DND-41 (cell line): ENCODE measurements around the gene RAMACL.

Experiments
- ATAC-seq: fragments of 200-7000 bp; cut with Tn5 transposase; 3 replicates; pipeline ENCODE4 v1.9.1; 2021; ENCODE audit warnings: low read depth; ENCODE audit not compliant: insufficient read depth
- DNase-seq: peaks from one replicate; pipeline ENCODE4 v3.0.0-alpha.2; 2020
- H2AFZ ChIP-seq: 2 replicates; pipeline ENCODE4 v1.6.0; 2012; ENCODE audit warnings: low read depth, low read length
- H3K27ac ChIP-seq: 2 replicates; pipeline ENCODE4 v1.5.1; 2012; ENCODE audit warnings: low read length, inconsistent platforms
- H3K27me3 ChIP-seq: fragments of 200-600 bp; sonication (generic); 2 replicates; pipeline ENCODE4 v1.6.0; 2012; ENCODE audit warnings: low read length, mild to moderate bottlenecking, inconsistent platforms; ENCODE audit not compliant: insufficient read depth, poor library complexity
- H3K36me3 ChIP-seq: 2 replicates; pipeline ENCODE4 v1.5.1; 2012; ENCODE audit warnings: low read length, inconsistent platforms; ENCODE audit not compliant: insufficient read depth
- H3K4me1 ChIP-seq: 2 replicates; pipeline ENCODE4 v1.5.1; 2012; ENCODE audit warnings: mild to moderate bottlenecking, low read length; ENCODE audit not compliant: insufficient read depth
- H3K4me2 ChIP-seq: 2 replicates; pipeline ENCODE4 v1.6.0; 2012; ENCODE audit warnings: mild to moderate bottlenecking, moderate library complexity, low read length, inconsistent platforms; ENCODE audit not compliant: insufficient read depth
- H3K4me3 ChIP-seq, 2 experiments: fragments of 200-600 bp in 1 of 2; shearing (Covaris generic) in 1 of 2; 2 replicates each; pipeline ENCODE4 v1.5.1; 2012 to 2016; ENCODE audit warnings: inconsistent platforms in 2 of 2, low read length in 2 of 2, mild to moderate bottlenecking in 2 of 2, low read depth in 1 of 2, moderate library complexity in 1 of 2
- H3K79me2 ChIP-seq: 2 replicates; pipeline ENCODE4 v1.6.0; 2012; ENCODE audit warnings: low read length, inconsistent platforms; ENCODE audit not compliant: insufficient read depth
- H3K9ac ChIP-seq: 2 replicates; pipeline ENCODE4 v1.6.0; 2012; ENCODE audit warnings: low read depth, mild to moderate bottlenecking, inconsistent platforms, low read length, moderate library complexity
- H3K9me3 ChIP-seq: 2 replicates; pipeline ENCODE4 v1.5.1; 2012; ENCODE audit warnings: low read length, moderate library complexity, mild to moderate bottlenecking, inconsistent platforms; ENCODE audit not compliant: insufficient read depth, severe bottlenecking
- H4K20me1 ChIP-seq: 2 replicates; pipeline ENCODE4 v1.6.0; 2012; ENCODE audit warnings: low read length; ENCODE audit not compliant: insufficient read depth
- EZH2 ChIP-seq: IDR thresholded peaks from 3 replicates; pipeline ENCODE4 v1.6.1; 2012; ENCODE audit warnings: borderline replicate concordance, low read depth, mild to moderate bottlenecking, moderate library complexity, low read length, inconsistent platforms; ENCODE audit not compliant: severe bottlenecking
- TF ChIP-seq, protein P1 (sequence below): IDR thresholded peaks from 2 replicates; pipeline ENCODE4 v1.5.1; 2012; ENCODE audit warnings: borderline replicate concordance, low read length, moderate library complexity, mild to moderate bottlenecking; ENCODE audit not compliant: poor library complexity, severe bottlenecking; ENCODE audit errors: extremely low read depth

Gene RAMACL

GRCh38 chr6:166601956-166602355 lies 15.5 kb upstream of the RAMACL start:
- Histone ChIP-seq H4K20me1 (no peaks in the 10 kb centered on the region), H3K36me3 (no peaks in the 10 kb centered on the region), H2AFZ (no peak overlapping the region), H3K4me1 (no peaks in the 10 kb centered on the region), H3K9ac (no peak overlapping the region), H3K4me3 (no peak overlapping the region), H3K27ac (no peak overlapping the region), H3K9me3 (no peaks in the 10 kb centered on the region), H3K79me2 (no peaks in the 10 kb centered on the region), H3K4me2 (no peak overlapping the region), H3K27me3 (no peaks in the 10 kb centered on the region)
- TF ChIP-seq EZH2, result no peak
- TF ChIP-seq, protein P1, sequence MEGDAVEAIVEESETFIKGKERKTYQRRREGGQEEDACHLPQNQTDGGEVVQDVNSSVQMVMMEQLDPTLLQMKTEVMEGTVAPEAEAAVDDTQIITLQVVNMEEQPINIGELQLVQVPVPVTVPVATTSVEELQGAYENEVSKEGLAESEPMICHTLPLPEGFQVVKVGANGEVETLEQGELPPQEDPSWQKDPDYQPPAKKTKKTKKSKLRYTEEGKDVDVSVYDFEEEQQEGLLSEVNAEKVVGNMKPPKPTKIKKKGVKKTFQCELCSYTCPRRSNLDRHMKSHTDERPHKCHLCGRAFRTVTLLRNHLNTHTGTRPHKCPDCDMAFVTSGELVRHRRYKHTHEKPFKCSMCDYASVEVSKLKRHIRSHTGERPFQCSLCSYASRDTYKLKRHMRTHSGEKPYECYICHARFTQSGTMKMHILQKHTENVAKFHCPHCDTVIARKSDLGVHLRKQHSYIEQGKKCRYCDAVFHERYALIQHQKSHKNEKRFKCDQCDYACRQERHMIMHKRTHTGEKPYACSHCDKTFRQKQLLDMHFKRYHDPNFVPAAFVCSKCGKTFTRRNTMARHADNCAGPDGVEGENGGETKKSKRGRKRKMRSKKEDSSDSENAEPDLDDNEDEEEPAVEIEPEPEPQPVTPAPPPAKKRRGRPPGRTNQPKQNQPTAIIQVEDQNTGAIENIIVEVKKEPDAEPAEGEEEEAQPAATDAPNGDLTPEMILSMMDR, result no peak
- DNase-seq (no peak), ATAC-seq (no peak)

DNA sequence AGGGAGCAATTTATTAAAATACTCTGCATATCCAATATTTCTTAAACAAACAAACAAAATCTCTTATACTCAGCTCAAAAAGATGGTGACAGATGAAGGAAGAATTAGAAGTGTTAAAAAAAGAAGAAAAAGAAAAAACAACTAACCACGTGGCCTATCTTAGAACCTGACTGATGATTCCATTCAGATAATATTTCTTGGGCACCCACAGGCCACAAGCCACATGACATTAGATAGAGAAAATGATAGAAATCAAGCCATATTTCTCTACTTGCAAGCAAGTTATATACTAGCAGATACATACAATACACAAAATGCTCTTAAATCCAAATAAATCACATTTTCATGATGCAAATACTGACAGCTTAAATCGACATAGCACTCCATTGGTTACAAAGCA lies 14.5 kb upstream of the RAMACL start:
- ATAC-seq (no peak), DNase-seq (no peak)
- Histone ChIP-seq H3K36me3 (no peaks in the 10 kb centered on the region), H3K27me3 (no peaks in the 10 kb centered on the region), H3K4me1 (no peaks in the 10 kb centered on the region), H3K9ac (no peak overlapping the region), H3K4me3 (no peak overlapping the region), H2AFZ (no peak overlapping the region), H3K27ac (no peak overlapping the region), H3K9me3 (no peaks in the 10 kb centered on the region), H4K20me1 (no peaks in the 10 kb centered on the region), H3K4me2 (no peak overlapping the region), H3K79me2 (no peaks in the 10 kb centered on the region)
- TF ChIP-seq EZH2, result no peak
- TF ChIP-seq, protein P1, result no peak

GRCh38 chr6:166599205-166599604 lies 12.7 kb upstream of the RAMACL start:
- DNase-seq, result no peak
- Histone ChIP-seq H3K79me2 (no peaks in the 10 kb centered on the region), H3K36me3 (no peaks in the 10 kb centered on the region), H3K4me3 (no peak overlapping the region), H3K4me1 (no peaks in the 10 kb centered on the region), H3K27ac (no peak overlapping the region), H3K4me2 (no peak overlapping the region), H4K20me1 (no peaks in the 10 kb centered on the region), H2AFZ (no peak overlapping the region), H3K9me3 (no peaks in the 10 kb centered on the region), H3K9ac (no peak overlapping the region), H3K27me3 (no peaks in the 10 kb centered on the region)
- ATAC-seq, result no peak
- TF ChIP-seq, protein P1, result no peak
- TF ChIP-seq EZH2, result no peak
